Stimulated activated CD8-positive, alpha-beta memory T cell treated with anti-CD3 and anti-CD28 coated beads, Interleukin-7, amount 100 ng/mL, for 1 hour (primary cell): ENCODE measurements around the gene GMFB.
A peak's percentile ranks its signal among the peaks of the same experiment; 100 is the strongest.

Experiments
- DNase-seq, 2 donors: peaks; one replicate each; pipeline ENCODE4 v3.0.0-alpha.2; 2020; ENCODE audit warnings: low read depth in 2 of 2

GMFB gene

DNA sequence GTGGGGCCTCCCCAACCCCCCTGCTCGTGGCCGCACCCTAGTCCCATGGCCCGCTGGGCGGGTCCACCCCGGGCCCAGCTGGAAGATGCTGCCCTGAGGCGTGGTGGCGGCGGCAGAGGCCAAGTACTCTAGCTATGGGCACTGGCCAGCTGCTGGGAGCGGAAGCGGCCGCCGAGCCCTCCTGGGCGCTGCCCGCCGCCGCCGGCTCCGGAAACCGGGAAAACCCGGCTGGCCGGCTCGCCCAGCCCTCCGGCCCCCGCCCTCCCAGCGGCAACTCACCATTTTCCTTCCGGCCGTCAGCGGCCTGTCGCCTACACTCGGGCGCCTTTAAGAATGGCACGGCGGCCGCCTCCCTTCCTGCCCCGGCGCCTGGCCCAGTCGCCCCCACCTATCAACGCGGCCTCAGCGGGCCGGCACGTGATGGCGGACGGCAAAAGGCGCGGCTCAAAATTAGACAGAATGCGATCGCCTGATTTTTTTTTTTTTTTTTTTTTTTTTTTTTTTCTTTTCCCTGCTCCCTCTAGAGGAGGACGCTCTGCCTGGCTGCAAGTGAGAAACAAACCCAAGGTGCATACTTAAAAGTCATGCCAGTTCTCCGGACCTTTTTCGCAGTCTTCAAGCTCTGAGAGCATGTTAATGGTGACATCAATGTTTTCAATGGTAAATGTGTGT, at the start of gene GMFB:
Gene GMFB, minus strand, starts transcription at position 335 of the 672 bp plus-strand sequence. Its CDS starts 53 bp downstream, at position 282.
- peak; percentile 67 to 76 for DNase-seq

DNA sequence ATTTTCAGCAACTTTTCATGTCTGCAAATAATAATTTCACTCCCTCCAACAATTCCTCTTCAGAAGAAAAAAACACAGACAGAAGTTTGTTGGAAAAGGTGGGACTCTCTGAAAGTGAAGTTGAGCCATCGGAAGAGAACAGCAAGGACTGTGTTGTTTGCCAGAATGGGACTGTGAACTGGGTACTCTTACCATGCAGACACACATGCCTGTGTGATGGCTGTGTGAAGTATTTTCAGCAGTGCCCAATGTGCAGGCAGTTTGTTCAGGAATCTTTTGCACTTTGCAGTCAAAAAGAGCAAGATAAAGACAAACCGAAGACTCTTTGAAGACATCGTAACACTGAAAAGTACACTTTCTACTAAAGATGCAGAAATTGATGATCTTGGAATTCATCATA, 49.3 kb upstream of the GMFB start:
- no peak for DNase-seq

DNA sequence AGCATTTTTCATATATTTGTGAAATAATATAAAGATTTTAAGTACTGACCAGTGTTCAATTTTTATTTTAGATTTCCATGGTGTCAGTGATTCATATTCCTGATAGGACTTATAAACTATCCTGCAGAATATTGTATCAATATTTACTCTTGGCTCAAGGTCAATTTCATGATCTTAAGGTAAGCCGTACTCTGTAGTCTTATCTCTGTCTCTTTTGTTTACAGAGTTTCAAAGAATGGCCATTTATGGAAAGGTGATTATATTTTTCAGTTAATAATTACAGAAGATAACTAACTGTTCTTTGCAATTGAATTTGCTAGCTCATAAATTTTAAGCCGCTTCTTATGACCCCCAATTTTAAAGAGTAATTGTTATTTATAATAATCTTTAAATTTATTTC, 48.9 kb upstream of the GMFB start:
- no peak for DNase-seq

DNA sequence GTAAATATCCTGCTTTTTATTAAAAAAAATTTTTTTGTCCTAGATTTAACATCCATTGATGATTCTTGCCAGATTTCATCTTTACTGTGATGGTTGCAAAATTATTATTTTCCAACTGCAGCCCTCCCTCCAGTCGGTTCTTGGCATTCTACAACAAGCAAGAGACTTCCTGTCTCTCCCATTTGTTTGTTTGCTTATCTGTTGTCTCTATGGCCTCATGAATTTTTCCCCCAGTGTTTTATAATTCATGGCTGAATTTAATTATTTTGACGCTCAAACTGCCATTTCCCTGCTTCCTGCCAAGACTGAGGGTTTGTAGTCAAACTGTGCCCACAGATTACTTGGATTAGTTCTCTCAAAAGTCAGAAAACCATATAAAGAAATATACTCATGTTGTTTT, 46.9 kb upstream of the GMFB start:
- no peak for DNase-seq

DNA sequence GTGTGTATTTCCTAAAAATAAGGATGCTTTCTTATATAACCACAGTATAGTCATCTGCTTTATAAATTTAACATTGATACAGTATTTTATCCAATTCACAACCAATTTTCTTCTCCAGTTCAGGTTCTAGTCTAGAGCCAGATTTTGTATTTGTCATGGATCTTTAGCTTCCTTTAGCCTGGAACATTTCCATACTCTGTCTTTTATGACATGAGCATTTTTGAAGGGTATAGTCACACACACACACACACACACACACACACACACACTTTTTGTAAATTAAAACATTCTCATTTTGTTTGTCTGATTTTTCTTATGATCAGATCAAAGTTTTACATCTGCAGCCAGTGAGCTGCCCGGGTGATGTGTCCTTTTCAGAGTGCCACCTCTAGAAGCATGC, 46.3 kb upstream of the GMFB start:
- DNase-seq: no peak

DNA sequence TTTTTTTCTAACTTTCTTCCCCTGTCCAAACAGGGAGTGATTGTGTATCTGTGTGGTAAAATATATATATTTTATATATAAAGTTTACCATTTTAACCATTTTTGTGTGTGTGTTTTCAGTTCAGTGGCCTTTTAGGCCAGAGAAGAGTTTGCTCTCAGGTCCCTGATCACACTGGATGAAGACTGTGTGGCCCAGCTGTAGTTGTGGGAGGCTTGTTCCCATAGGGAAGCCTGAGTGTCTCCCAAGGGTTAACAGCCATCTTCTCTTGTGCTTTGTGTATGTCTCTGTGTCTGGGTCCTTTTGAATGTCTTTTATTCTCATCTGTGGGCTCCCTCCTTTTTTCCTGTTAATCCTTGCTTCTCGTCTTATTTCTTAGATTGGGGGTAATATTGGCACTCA, 44.3 kb upstream of the GMFB start:
- DNase-seq: no peak

DNA sequence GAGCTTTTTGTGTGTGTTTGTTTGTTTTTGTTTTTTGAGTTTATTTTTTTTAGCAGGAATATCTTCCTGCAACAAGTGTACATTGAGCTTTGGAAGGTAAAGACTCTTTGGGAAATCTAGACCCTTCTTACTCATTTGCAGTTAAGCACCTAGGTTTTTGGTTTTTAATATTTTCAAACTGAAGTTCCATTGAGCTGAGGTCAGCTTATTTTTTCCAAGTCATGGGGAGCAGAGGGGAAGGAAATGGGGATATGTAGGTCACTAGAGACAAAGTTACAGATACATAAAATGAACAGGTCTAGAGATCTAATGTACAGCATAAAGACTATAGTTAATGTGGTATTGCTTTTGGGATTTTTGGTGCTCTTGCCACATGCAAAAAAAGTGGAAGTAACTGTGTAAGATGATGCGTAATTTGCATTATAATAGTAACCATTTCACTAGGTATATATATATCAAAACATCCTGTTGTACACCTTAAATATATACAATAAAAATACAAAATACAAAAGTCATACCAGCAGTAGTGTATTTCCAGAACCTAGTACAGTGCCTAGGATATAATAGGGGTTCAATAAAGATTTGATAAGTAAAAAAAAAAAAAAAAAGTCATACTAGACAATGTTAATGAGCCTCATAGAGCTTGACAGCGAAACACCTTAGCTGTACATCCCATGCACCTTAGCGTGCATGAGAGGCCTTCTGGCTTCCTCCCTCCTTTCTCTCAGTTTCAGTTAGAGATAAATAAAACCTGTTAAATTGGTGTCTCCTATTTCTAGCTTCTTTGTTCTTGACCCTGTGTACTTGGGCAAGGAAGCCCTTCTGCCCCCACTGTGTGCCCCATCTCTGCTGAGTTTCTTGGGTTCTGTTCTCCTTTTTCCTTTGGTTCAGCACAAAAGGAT, 43.6 kb upstream of the GMFB start:
- DNase-seq: no peak

DNA sequence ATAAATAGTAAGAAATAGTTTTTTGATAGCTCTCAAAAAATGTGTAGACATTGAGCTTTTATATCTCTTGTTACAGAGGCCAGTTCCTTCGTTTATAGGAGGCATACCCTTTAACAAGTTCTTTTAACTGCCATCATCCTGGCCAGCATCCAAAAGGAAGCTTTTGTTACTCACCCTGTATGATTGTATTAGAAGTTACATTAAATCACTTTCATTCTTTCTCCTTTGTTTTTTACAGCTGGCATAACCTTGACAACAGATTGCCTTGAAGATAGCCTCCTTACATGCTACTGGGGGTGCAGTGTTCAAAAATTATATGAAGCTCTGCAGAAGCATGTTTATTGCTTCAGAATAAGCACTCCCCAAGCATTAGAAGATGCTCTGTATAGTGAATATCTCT, 41.0 kb upstream of the GMFB start:
- DNase-seq: no peak

DNA sequence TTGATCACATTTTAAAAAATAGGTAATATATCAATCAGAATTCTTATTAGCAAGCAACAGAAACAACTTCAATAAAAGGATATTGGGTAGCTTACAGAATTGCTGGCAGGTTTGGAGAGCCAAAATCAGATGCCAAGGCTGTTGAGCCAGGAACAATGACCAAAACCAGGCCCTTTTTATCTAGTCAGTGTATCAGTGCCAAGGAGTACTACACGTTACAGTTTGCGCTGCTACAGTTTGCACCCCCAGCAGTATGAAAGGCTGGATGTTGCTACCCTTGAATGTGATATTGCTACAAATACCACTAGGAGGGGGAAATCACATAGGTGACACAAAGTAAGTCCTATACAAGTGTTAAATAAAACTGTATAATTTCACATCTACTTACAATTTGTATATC, 40.2 kb upstream of the GMFB start:
- no peak for DNase-seq

DNA sequence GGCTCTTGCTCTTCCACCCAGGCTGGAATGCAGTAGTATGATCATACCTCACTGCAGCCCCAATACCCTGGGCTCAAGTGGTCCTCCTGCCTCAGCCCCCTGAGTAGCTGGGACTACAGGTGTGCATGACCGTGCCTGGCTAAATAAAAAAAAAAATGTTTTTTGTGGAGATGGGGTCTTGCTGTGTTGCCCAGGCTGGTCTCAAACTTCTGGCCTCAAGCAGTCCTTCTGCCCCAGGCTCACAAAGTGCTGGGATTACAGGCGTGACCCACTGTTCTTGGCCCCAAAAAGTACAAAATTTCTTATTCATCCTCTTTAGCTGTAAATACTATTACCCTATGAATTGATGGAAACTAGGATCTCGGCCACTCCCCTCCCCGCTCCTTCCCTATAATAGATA, 35.6 kb upstream of the GMFB start:
- DNase-seq: no peak

DNA sequence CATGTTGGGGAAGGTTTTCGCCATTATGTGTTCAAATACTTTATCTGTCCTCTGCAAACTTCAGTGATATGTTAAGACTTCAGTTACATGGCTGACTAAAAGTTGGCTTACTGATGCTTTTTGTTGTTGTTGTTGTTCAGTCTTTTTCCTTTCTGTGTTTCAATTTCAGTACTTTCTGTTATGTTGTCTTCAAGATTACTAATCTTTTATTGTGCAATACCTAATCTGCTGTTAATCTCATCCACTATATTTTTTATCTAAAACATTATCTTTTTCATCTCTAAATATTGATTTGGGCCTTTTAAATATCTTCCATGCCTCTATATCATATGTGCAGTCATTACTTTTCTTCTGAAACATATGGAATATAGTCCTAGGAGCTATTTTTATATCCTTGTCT, 27.9 kb upstream of the GMFB start:
- DNase-seq: no peak

DNA sequence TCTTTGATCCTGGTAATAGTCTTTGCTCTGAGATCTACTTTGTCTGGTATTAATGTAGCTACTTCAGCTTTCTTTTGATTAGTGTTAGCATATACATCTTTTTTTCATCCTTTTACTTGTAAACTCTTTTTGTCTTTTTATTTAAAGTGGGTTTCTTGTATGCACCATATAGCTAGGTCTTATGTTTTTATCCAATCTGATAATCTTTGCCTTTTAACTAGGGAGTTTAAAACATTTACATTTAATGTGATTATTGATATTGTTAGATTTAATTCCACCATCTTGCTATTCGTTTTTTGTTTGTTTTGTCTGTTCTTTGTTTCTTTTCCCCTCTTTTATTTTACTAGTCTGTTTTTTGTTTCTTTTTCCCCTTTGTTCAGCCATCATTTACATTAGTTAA, 26.9 kb upstream of the GMFB start:
- DNase-seq: no peak

DNA sequence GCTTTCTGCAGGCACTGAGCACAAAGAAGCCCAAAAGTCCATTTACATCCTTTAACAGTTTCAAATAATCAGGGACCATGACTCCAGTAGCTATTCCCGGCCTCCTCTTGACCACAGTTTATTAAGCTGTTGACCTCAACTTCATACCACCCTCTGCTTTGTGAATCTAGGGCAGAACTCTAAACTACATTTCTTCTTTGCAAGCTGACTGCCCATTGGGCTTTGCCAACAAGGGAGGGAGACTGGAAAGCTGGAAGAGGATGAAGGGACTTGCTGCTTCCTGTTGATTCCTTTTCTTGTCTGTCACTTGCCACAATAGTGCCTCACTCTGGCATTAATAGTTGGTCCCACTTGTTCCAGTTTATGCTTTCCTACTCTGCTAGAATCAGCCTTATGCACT, 23.6 kb upstream of the GMFB start:
- no peak for DNase-seq

DNA sequence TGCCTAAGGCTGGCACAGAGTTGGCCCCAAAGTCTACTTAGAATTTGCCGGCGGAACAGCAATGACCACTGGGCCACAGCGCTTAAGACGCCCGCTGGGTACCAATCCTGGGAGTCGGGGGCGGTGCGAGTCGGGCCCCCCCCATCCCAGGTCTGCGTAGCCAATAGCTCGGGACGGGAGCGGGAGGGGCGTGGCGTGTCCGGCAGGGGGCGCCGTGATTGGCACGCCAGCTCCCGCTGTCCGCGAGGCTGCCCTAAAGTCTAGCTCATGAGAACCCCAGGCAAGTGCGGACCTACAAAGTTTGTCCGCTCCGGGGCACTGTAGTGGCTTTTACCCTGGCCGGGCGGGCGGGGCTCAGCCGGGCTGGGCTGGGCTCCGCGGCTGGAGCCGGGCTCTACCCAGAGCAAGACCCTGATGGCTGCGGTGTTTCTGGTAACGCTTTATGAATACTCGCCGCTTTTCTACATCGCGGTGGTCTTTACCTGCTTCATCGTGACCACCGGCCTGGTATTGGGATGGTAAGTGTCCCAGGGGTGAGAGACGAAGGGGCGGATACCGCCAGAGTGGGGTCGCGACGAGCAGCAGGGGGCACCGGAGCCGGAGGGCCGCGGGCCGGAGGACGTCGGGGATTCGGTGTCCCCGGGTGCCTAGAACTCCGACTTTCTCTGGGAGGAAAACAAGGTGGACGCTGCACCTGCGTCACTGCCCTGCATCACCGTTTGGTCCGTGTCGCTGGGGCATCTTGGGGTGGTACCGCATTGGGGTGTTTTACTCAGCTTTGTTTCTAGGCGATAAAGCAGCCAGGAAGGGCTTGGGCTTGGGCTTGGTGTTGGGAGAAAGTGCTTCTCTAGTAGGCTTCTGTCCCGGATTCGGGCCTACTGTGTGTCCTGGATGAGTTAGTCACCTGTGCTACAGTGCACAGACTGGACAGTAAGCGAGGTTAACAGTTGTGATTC, 21.0 kb upstream of the GMFB start, which contains the start of gene CGRRF1:
Gene CGRRF1, plus strand, starts transcription at position 361 of the 956 bp plus-strand sequence. Its CDS starts 54 bp downstream, at position 415.
- DNase-seq: peak; percentile 93

DNA sequence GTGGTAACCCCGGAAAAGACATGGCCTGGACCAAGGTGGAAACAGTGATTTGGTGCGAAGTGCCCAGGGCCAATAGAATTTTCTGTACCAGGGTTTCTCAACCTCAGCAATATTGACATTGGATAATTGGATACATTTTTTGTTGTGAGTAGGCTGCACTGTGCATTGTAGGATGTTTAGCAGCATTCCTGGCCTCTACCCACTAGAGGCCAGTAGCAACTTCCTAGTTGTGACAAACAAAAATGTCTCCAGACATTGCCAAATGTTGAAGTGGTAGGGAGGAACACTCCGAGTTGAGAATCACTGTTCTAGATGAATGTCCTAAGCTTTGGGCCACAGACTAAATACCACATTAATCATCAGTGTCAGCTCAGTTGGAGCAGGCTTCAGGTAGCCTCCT, 14.7 kb upstream of the GMFB start:
- DNase-seq: no peak

DNA sequence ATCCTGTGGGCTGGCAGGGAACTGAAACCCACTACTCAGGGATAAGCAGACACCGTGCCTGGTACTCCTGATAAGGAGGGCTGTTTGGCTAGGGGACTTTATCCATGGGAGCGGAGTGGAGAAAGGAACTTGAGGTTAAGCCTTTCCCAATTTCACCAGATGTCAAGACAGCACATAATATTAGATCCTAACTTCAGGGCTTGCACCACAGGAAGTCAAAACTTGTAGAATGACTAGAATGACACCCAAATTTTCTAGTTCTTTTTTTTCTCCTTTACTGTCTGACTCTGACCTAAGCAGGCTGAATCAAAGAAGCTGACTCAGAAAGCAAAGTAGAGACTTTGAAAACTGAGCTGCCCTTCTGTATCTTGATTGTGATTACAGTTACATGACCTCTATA, 13.8 kb upstream of the GMFB start:
- DNase-seq: no peak

DNA sequence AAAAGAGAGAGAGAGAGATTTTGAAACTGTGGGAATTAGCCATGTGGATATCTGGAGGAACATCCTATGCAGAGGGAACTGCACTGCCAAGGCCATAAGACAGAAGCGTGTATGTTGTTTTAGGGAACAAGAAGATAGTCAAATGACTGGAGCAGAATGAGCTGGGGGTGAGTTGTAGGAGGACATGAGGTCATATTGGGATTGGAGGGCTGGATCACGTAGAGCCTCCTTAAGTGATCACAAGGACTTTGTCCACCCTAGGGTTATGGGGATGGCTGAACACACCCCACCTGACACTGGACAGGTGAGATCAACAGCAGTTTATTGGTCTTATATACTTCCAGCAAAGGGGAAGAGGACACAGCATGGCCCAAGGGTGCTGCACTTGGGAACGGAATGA, 12.7 kb upstream of the GMFB start:
- no peak for DNase-seq

DNA sequence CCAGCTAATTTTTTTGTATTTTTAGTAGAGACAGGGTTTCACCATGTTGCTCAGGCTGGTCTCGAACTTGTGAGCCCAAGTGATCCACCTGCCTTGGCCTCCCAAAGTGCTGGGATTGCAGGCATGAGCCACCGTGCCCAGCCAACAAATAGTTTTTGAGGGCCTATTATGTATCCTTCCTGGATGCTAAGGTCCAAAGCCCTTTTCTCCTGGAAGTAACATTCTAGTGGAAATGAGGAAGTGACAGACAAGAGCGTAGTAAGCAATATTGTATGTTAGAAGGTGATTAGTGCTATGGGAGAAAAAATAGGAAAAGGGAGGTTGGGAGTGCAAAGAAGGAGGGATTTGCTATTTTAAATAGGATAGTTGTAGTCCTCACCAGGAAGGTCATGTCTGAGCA, 12.0 kb upstream of the GMFB start:
- DNase-seq: no peak

DNA sequence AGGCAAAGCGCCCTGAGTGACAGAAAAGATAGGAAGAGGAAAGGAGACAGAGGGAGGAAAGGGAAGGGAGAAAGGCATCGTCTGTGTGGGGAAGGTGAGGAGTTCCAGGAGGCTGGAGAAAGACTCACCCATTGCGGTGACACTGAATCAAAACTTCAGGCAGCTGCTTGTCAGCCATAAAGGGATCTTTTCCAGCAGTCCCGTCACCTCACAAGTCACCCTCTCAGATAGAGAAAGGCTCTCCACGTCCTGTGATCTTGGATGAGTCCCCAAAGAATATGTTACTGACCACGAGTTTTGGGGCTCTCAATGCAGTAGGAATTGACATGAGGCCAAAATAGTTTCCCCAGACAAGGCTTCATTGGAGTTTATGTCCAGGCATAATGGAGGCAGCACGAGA, 9.8 kb upstream of the GMFB start:
- no peak for DNase-seq

DNA sequence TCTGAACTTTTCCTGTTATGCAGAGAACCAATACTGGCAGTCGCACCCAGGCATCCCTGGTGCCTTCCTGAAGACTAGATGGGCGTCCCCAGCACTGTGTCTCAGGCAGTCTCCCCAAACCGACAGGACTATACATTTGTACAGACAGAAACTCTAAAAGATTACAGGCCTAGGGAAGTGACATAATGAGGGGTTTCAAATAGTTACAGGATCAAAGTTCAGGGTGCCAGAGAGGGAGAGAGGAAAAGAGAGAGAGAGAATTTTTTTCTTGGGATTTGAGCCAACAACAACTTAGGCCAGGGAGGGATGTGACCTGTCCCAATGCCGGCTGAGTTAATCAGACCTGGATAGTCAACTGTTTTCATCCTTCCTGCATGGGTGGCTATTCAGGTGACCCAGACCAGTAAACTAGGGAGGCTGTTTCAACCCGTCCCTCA, 9.3 kb upstream of the GMFB start:
- no peak for DNase-seq

DNA sequence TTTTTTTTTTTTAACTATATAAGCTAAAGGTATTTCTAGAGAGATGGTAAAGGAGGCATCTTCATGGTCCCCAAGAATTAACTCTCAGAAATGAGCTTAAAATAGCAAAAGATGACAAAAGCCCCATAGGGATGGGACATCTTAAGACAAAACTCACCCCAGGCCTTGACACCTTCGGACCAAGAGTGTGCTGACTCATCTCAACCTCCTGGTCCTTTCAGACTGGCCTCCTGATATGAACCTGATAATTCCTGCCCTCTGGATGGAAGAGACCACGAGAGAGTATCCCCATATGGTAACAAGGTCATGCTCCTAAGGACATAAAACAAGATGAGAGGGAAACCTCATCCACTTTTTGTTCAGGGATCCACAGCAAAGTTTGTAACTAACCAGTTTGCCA, 8.4 kb upstream of the GMFB start:
- no peak for DNase-seq

DNA sequence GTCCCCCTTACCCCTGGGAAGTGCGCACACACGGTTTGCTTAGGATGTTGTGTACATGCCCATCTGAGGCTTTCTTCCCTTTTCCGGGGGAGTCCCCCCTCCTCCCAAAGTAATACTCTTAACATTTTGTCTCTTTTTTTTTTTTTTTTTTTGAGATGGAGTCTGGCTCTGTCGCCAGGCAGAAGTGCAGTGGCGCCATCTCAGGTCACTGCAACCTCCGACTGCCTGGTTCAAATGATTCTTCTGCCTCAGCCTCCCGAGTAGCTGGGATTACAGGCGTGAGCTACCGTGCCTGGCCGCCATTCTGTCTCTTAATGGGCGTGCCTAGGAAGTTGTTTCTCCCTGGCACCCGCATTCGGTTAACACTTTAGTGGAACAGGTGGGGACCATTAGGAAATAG, 4.5 kb upstream of the GMFB start:
- no peak for DNase-seq
